Fibroblast of skin of abdomen (primary cell): ENCODE results near the gene EIF1AD.
"Not testable (repeated sequence)": the region's sequence is repeated elsewhere in the genome, so short reads cannot be mapped to it uniquely, and the experiment has no call there.

Experiments
- DNase-seq: peaks from one replicate; pipeline ENCODE4 v3.0.0-alpha.2; 2013

EIF1AD gene

DNA sequence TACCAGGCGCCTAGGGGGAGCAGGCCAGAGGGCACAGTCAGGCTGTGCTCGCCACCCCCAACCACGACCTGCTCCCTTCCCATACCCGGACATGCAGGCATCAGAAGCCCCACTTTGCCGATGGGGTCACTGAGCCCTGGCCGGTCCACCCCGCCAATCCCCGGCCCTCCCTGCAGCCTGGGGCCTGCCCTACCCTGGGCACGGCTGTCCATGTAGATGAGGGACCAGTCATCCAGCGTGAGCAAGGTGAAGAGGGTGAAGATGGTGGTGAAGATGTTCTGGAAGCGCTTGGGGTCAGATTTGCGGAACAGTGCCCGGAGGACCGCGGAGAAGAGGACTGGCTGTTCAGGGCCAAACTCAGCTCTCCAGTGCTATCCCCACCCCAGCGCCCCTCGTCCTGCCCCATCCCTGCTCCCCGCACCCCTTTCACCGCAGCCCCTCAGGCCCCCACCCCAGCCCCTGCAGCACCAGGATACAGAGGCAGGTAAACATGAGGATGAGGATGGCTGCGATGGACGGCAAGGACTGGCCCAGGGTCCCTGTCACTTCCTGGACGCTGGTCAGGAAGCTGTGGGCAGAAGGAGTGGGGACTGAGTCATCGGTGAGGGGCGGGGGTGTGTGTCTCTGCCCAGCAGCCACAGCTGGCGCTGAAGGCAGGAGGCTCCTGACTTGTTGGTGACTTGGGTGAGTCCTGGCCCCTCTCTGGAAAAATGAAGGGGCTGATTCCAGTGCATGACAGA is 18.8 kb upstream of the EIF1AD start:
- DNase-seq: peak; percentile 48

DNA sequence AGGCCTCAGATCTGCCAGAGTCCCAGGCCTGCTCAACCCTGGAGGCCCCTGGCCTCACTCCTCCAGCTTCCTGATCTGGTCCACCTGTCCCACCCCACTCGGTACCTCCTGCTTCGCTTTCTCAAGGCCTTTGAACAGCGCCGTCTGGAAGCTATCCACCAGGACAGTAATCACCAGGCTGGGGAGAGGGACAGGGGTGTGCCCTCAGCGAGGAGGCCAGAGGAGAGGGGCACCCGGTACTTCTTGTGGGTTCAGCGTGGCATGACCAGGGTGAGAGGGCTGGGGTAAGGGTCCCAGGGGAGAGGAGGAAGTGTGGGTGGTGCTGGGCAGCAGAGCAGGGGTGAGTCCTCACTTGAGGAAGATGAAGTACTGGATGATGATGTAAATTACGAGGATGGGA is 18.3 kb upstream of the EIF1AD start:
- DNase-seq: no peak

- DNase-seq: no peak
Observed at GRCh38 chr11:66017321-66017720, 15.4 kb upstream of the EIF1AD start.

DNA sequence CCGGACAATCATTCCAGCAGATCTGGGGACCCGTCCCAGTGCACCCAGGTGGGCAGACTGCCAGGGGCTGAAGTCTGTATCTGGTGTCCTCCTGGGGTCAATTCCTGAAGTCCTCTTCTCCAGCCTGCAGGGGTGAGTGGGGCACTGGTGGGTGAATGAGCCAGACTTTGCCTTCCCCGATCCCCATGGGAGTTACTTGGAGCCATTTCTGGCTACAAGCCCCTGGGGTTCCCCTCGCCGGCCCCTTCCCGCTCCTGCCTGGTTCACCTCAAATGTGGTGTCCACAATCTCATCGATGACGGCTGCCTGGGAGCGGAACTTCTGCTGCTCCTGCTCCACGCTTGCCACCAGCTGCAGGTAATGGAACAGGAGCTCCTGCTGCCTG is 14.8 kb upstream of the EIF1AD start:
- DNase-seq: no peak

DNA sequence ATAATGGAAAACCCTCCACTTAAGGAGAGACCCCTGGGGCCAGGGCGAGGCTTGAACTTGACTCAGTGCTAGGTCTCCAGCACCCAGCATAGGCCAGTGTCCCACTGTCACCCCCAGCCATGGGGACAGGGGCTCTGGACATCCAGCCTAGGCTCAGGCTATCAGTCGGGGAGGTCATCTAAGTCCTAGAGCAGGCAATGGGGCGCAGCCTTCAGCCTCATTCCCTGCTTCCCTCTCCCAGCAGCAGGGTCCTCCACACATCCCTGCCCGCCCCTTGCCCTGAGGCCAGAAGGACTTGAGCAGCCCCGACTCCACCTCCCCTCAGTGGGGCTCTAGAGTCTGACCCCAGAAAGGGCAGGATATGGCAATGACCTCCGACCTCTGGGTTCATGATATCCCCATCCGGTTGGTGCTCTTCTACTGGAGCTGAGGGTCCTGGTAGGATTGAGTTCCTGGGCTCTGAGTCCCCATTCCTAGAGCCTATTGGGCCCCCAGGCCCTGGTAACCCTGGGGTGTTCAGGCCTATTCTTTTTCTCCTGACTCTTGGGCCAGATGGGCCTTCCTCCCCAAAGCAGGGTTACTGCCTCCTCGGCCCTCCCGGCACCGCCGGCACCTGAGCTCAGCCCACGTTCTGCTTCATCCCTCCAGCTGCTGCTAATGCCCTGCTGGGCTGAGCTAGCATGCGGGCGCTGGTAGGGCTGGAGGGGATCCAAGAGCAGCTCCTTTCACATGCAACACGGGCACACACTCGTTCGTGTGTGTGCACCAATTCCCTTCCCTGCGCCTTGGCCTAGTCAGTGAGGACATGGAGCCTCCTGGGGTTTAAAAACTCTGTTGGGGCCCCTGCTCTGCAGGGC is 14.2 kb upstream of the EIF1AD start:
- no peak for DNase-seq

DNA sequence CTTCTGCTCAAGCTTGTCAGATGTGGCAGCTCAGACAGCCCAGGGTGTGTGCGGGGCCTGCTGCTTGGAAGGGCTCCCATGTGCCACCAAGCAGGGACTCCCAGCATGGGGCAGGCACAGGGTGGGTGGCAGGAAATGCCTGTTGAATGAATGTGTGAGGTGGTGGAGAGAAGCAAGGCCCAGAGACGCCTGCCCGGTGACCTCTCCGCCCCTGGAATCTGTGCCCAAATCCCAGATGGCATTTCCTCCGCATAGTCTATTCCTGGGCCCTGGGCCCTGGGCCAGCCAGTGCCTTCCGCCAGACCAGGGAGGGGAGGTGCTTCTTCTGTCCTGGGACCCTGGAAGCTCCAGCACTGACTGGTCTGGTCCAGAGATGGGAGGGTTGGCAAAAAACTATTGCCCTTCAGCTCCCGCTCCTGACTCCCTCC is 13.5 kb upstream of the EIF1AD start:
- DNase-seq: peak; percentile 12

GRCh38 chr11:66014804-66015453 is 13.0 kb upstream of the EIF1AD start:
- no peak for DNase-seq

- DNase-seq: no peak
Observed at GRCh38 chr11:66013762-66014100, 11.8 kb upstream of the EIF1AD start.

DNA sequence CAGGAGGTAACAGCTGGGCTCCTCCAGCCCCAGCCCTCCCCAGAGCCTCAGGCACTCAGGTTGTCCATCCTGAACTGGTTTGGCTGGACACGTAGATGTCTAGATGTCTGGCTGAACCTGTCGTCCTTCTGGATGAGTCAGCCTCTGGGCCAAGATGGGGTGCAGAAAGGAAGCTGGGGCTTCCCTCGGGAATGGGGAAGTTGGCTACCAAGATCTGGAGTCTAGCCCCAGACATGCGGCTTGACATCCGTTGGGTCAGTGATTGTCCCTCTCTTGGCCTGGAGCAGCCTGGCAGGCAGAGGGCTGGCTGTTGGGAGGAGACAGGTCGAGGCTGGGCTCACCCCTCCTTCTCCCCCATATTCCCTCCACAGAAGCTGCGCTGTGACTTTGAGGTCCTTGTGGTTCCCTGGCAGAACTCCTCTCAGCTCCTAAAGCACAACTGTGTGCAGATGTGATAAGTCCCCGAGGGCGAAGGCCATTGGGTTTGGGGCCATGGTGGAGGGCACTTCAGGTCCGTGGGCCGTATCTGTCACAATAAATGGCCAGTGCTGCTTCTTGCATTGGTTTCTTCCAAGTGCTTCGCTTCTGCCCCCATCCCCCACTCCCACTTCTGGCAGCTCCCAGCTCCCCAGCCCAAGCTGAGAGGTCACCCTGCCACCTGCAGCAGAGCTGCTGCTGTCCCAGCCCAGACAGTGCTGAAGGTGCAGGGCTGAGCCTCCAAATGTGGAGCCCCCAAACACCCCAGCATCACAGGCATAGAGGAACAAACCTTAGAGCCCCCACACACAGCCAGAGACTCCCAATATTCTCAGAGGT is 11.2 kb upstream of the EIF1AD start:
- DNase-seq: no peak

DNA sequence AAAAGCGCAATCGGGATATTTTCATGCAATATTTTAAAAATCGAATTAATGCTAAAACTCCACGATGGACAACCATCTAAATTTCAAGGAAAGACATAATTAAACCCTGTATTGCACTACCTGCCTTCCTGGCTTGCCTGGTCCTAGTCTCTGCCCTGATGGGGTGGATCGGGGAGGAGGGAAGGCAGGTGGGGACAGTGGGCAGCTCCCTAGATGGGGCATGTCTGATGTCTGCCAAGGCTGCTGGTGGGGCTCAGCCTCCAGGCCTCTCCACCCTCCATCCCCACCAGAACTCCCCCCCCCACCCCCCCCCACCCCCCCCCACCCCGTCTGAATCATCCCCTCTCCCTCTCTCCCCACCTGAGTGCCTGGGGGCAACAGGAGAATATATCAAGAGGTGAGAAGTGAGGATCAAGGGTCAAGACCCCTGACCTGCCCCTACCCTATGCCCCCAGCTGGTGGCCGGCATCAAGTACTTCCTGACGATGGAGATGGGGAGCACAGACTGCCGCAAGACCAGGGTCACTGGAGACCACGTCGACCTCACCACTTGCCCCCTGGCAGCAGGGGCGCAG is 10.5 kb upstream of the EIF1AD start:
- DNase-seq: no peak

DNA sequence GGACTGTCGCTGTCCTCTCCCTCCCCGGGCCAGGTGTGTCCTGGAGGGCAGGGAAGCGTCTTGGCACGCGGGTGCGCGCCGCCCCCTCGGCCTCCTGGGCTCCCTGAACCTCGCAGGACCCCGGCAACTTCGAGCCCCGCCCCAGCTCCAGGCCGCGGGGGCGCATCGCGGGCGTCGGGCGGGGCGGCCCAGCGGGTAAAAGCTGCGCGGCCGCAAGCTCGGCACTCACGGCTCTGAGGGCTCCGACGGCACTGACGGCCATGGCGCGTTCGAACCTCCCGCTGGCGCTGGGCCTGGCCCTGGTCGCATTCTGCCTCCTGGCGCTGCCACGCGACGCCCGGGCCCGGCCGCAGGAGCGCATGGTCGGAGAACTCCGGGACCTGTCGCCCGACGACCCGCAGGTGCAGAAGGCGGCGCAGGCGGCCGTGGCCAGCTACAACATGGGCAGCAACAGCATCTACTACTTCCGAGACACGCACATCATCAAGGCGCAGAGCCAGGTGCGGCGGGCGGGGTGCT is 9.9 kb upstream of the EIF1AD start, which contains the start of gene CST6:
Gene CST6, plus strand, starts transcription at position 224 of the 519 bp plus-strand sequence. Its CDS starts 37 bp downstream, at position 261.
- DNase-seq: no peak

DNA sequence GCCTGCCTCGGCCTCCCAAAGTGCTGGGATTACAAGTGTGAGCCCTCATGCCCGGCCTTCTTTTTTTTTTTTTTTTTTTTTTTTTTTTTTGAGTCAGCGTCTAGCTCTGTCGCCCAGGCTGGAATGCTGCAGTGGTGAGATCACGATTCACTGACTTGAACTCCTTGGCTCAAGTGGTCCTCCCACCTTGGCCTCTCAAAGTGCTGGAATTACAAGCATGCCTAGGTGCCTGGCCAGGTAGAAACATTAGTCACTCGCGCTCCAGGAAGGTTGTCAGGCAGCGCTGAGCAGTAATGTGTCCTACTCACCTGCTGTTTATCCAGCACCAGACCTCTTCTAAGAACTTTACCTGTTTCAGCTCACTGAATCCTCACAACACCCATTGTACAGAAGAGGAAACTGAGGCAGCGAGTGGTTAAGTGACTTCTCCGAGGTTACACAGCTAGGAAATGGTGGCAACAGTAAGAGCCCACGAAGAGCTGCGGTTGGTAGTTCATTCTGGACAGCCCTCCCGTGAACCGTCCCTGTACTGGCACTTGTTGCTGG is 9.4 kb upstream of the EIF1AD start:
- DNase-seq: peak; percentile 40

- not testable (repeated sequence) for DNase-seq
Observed at GRCh38 chr11:66010036-66010435, 8.1 kb upstream of the EIF1AD start.

DNA sequence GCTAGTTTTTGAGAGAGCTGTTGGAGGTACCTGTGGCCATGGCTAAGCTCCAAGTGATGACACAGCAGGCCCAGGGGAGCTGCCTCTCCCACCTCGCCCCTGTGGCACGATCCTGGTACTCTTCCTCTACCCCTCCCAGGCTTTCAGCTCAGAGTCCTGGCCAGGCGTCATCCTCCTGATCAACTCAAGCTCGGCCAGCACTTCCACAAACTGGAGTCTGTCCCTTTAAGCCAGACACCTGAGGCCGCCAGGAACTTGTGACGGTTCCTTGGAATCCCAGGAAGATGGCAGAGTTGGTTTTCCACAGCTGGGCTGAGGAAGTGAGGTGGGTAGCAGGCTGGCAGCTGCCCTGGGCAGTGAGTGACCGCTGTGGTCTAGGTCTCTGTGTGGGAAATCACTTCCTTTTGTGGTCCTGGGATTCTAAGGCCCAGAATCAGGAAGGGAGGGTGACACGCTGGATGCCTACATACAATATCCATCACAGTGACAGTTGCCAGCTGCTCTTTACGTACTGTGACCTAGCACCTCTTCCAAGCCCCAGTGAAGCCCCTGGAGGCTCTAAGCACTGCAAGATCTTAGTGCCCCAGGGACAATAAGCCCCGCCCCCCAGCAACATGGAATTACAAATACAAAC is 6.6 kb upstream of the EIF1AD start:
- DNase-seq: no peak

DNA sequence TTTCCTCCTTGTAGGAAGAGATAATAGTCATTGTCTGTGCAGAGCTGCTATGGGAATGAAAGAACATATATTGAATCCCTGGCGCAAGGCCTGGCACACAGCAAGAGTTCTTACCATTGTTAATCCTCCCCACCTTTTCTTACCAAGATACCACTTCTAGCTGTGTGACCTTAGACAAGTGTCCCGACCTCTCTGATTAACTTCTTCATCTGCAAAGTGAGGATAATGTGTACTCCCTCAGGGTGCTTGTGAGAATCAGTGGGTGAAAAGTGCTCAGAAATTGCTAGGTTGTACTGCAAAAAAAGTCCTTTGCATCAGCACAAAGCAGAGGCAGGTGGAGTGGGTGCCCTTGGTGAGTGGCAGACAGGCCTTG is 6.1 kb upstream of the EIF1AD start:
- no peak for DNase-seq

DNA sequence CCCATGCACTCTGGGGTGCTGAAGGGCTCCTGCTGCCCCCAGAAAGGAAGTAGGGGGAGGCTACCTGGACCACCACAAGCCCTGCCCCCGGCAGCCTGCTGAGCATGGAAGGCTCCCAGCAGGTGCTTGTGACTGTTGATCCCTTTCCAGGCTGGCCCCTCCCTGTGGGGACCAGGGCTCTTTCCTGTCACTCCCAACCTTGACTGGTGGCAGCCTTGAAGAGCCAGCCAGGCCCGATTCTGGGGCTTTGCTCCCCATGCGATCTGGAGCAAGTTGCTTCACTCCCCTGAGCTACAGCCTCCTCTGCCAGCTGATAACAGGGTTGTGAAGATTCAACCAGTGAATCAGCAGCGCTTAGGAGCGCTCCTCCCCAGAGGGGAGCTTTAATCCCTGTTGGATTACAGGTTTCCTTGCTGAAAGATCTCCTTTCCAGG is 5.3 kb upstream of the EIF1AD start:
- DNase-seq: no peak

DNA sequence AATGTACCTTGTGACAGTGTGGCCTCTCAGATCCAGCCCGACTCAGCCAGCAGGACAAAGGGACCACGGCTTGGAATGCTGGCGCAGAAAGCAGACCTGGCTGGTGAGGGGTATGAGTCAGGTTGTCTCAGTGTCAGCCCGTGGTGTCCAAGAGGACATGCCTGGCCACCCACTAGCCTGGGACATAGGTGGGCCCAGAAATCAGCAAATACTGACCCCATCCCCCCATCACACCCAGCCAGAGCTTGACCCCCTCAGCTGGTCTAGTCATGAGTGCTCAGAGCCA is 4.9 kb upstream of the EIF1AD start:
- DNase-seq: no peak

- DNase-seq: no peak
Observed at GRCh38 chr11:66006134-66006890, 4.4 kb upstream of the EIF1AD start.

DNA sequence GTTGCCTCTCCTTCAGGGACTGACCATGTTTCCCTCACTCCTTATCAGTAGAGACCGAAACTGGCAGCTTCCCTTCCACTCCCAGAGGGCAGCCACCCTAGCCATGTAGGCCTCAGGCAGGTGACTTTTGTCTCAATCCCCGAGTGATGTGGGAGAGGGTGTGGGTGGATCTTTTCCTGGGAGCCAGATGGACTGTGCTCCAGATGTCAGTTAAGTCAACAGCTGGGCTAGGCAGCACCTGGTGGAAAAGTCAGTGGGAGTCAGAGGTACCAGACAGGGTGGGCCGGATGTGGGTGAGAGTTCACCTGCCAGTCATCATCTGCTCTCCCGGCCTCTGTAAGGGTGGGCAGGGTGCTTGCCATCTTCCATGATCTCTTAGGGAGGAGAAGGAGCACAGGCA is 2.2 kb upstream of the EIF1AD start:
- DNase-seq: no peak

- no peak for DNase-seq
Observed at GRCh38 chr11:66003291-66003690, 1.3 kb upstream of the EIF1AD start.
